Neural cell (in vitro differentiated cells): Measurements from ENCODE around the gene PPP2R2B. TPM values are rescaled to one million over a fixed set of nuclear protein-coding genes. Genes with fewer than 3 reads are reported as not detected.

Source experiments
- H2AFZ ChIP-seq: fragments of 200-600, 300-800 bp; sonication (generic), shearing (Covaris generic); 2 replicates; pipeline ENCODE4 v1.6.0; 2014; ENCODE audit warnings: low read depth, mild to moderate bottlenecking, antibody characterized with exemption, low read length, moderate library complexity
- H3F3A ChIP-seq: fragments of 200-600 bp; shearing (Covaris generic); 2 replicates; pipeline ENCODE4 v1.6.1; 2016; ENCODE audit warnings: mild to moderate bottlenecking, moderate library complexity, mixed read lengths, antibody characterized with exemption, low read length; ENCODE audit not compliant: insufficient read depth, poor library complexity, severe bottlenecking
- H3K27ac ChIP-seq: fragments of 200-600, 300-800 bp; sonication (generic), shearing (Covaris generic); 2 replicates; pipeline ENCODE4 v1.5.1; 2014; ENCODE audit warnings: mild to moderate bottlenecking, low read length, moderate library complexity
- H3K27me3 ChIP-seq: fragments of 300-800, 200-600 bp; sonication (generic), shearing (Covaris generic); 2 replicates; pipeline ENCODE4 v1.6.0; 2014; ENCODE audit warnings: mild to moderate bottlenecking, low read depth, low read length, moderate library complexity; ENCODE audit not compliant: insufficient read depth
- H3K36me3 ChIP-seq: fragments of 300-800, 200-600 bp; sonication (generic), shearing (Covaris generic); 2 replicates; pipeline ENCODE4 v1.5.1; 2014; ENCODE audit warnings: mild to moderate bottlenecking, antibody characterized with exemption, low read length, moderate library complexity; ENCODE audit not compliant: insufficient read depth
- H3K4me2 ChIP-seq: fragments of 300-800, 200-600 bp; sonication (generic), shearing (Covaris generic); 2 replicates; pipeline ENCODE4 v1.6.0; 2014; ENCODE audit warnings: mild to moderate bottlenecking, low read length
- H3K4me3 ChIP-seq: fragments of 300-800, 200-600 bp; sonication (generic), shearing (Covaris generic); 2 replicates; pipeline ENCODE4 v1.5.1; 2014; ENCODE audit warnings: mild to moderate bottlenecking, low read length, moderate library complexity
- H3K79me2 ChIP-seq: fragments of 200-600 bp; shearing (Covaris generic); replicated peaks from 2 replicates; pipeline ENCODE4 v1.6.0; 2014; ENCODE audit warnings: mild to moderate bottlenecking, low read length, moderate library complexity; ENCODE audit not compliant: insufficient read depth
- H3K9ac ChIP-seq: fragments of 300-800, 200-600 bp; sonication (generic), shearing (Covaris generic); 2 replicates; pipeline ENCODE4 v1.6.1; 2016; ENCODE audit warnings: mild to moderate bottlenecking, low read length, mixed read lengths
- H3K9me2 ChIP-seq: fragments of 200-600 bp; shearing (Covaris generic); 2 replicates; pipeline ENCODE4 v1.6.1; 2016; ENCODE audit warnings: mild to moderate bottlenecking, low read length, mixed read lengths; ENCODE audit not compliant: insufficient read depth
- H3K9me3 ChIP-seq: fragments of 200-600, 300-800 bp; sonication (generic), shearing (Covaris generic); 2 replicates; pipeline ENCODE4 v1.6.1; 2016; ENCODE audit warnings: mild to moderate bottlenecking, mixed run types, low read length, moderate library complexity, mixed read lengths
- H4K20me1 ChIP-seq: fragments of 200-600 bp; shearing (Covaris generic); 2 replicates; pipeline ENCODE4 v1.6.1; 2016; ENCODE audit warnings: mild to moderate bottlenecking, mixed run types; ENCODE audit not compliant: insufficient read depth
- CTCF ChIP-seq: fragments of 450-650 bp; IDR thresholded peaks from 2 replicates; pipeline ENCODE4 v1.5.1; 2014; ENCODE audit warnings: antibody characterized with exemption, mild to moderate bottlenecking, moderate library complexity; ENCODE audit not compliant: poor library complexity, severe bottlenecking
- EP300 ChIP-seq: fragments of 450-650 bp; conservative IDR thresholded peaks from 2 replicates; pipeline ENCODE4 v1.6.1; 2014; ENCODE audit warnings: antibody characterized with exemption, mild to moderate bottlenecking, moderate library complexity; ENCODE audit not compliant: poor library complexity, severe bottlenecking
- EZH2 ChIP-seq: fragments of 200-600, 300-800 bp; shearing (Covaris generic), sonication (generic); IDR thresholded peaks from 2 replicates; pipeline ENCODE4 v1.6.1; 2014; ENCODE audit warnings: antibody characterized with exemption, low read length, borderline replicate concordance, mild to moderate bottlenecking; ENCODE audit not compliant: insufficient read depth, poor library complexity, severe bottlenecking
- MXI1 ChIP-seq: fragments of 450-650 bp; conservative IDR thresholded peaks from 2 replicates; pipeline ENCODE4 v1.6.1; 2014; ENCODE audit warnings: antibody characterized with exemption, mild to moderate bottlenecking; ENCODE audit not compliant: poor library complexity, severe bottlenecking
- POLR2AphosphoS5 ChIP-seq: IDR thresholded peaks from 2 replicates; pipeline ENCODE4 v1.6.1; 2012
- RAD21 ChIP-seq: fragments of 450-650 bp; conservative IDR thresholded peaks from 2 replicates; pipeline ENCODE4 v1.6.1; 2014; ENCODE audit warnings: antibody characterized with exemption, mild to moderate bottlenecking, moderate library complexity
- REST ChIP-seq: IDR thresholded peaks from 2 replicates; pipeline ENCODE4 v1.6.1; 2012; ENCODE audit warnings: borderline replicate concordance
- SMC3 ChIP-seq: fragments of 450-650 bp; conservative IDR thresholded peaks from 2 replicates; pipeline ENCODE4 v1.6.1; 2014; ENCODE audit warnings: antibody characterized with exemption, mild to moderate bottlenecking, moderate library complexity; ENCODE audit not compliant: poor library complexity
- TAF1 ChIP-seq: IDR thresholded peaks from 2 replicates; pipeline ENCODE4 v1.6.1; 2012; ENCODE audit warnings: low read depth
- polyA plus RNA-seq: library from polyadenylated mRNA; depleted of rRNA; stranded (reverse); fragments of >200 nt; gene quantifications from 2 replicates; pipeline ENCODE4 v1.2.3, GENCODE V29; 2014

The PPP2R2B gene
- polyA plus RNA-seq, 1 donor from 2014 or later: 250 TPM

- H3K4me3 ChIP-seq: no peak overlapping the region
- no peak overlapping the region for H2AFZ ChIP-seq
- H3K4me2 ChIP-seq: no peak overlapping the region
- H3K9ac ChIP-seq: no peak overlapping the region
- H3K79me2 ChIP-seq: no peaks in the 10 kb centered on the region
- TF ChIP-seq REST: no peak
- TF ChIP-seq EP300: no peak
- TF ChIP-seq EZH2: no peak
- no peak for TF ChIP-seq SMC3
- no peak for TF ChIP-seq MXI1
- TF ChIP-seq RAD21: no peak
- no peak for TF ChIP-seq POLR2AphosphoS5
- TF ChIP-seq TAF1: no peak
- no peak for TF ChIP-seq CTCF
- H3K9me2 ChIP-seq: no peaks in the 10 kb centered on the region
- no peaks in the 10 kb centered on the region for H4K20me1 ChIP-seq
- no peak overlapping the region for H3K27ac ChIP-seq
- no peaks in the 10 kb centered on the region for H3F3A ChIP-seq
- no peaks in the 10 kb centered on the region for H3K9me3 ChIP-seq
- peaks cover 5% of the 10 kb centered on the region for H3K36me3 ChIP-seq
- H3K27me3 ChIP-seq: no peaks in the 10 kb centered on the region
Measured at GRCh38 chr5:146748533-146748932, 130.0 kb downstream of the PPP2R2B start.

GRCh38 chr5:146745931-146746577 is 132.5 kb downstream of the PPP2R2B start:
- Histone ChIP-seq H3F3A (no peaks in the 10 kb centered on the region), H3K9me3 (no peaks in the 10 kb centered on the region), H3K79me2 (peaks cover 5% of the 10 kb centered on the region), H3K9me2 (no peaks in the 10 kb centered on the region), H3K27me3 (no peaks in the 10 kb centered on the region), H4K20me1 (no peaks in the 10 kb centered on the region), H3K4me3 (no peak overlapping the region), H2AFZ (no peak overlapping the region), H3K36me3 (peaks cover 5% of the 10 kb centered on the region), H3K4me2 (no peak overlapping the region), H3K9ac (no peak overlapping the region), H3K27ac (no peak overlapping the region)
- TF ChIP-seq RAD21 (no peak), EZH2 (no peak), REST (no peak), TAF1 (no peak), MXI1 (no peak), CTCF (no peak), SMC3 (no peak), EP300 (no peak), POLR2AphosphoS5 (no peak)
